Hepatocyte (in vitro differentiated cells): ENCODE data around the gene ASIC2. TPM values are rescaled to one million over a fixed set of nuclear protein-coding genes. Genes with fewer than 3 reads are reported as not detected.

Experiments
- DNase-seq: peaks from one replicate; pipeline ENCODE4 v3.0.0-alpha.2; 2016; ENCODE audit warnings: low spot score
- H2AFZ ChIP-seq: fragments of 200-600 bp; sonication (generic); 2 replicates; pipeline ENCODE4 v1.6.0; 2016; ENCODE audit warnings: antibody characterized with exemption, mild to moderate bottlenecking
- H3K27ac ChIP-seq: fragments of 200-600 bp; sonication (generic); 2 replicates; pipeline ENCODE4 v1.5.1; 2016; ENCODE audit warnings: mild to moderate bottlenecking
- H3K27me3 ChIP-seq: fragments of 200-600 bp; sonication (generic); 2 replicates; pipeline ENCODE4 v1.6.1; 2016
- H3K36me3 ChIP-seq: fragments of 200-600 bp; sonication (generic); replicated peaks from 2 replicates; pipeline ENCODE4 v1.5.1; 2016; ENCODE audit warnings: low read depth; ENCODE audit not compliant: insufficient read depth
- H3K4me1 ChIP-seq: fragments of 200-600 bp; sonication (generic); 2 replicates; pipeline ENCODE4 v1.5.1; 2016; ENCODE audit warnings: mild to moderate bottlenecking, moderate library complexity; ENCODE audit not compliant: insufficient read depth
- H3K4me2 ChIP-seq: fragments of 200-600 bp; sonication (generic); 2 replicates; pipeline ENCODE4 v1.6.0; 2016
- H3K4me3 ChIP-seq: fragments of 200-600 bp; sonication (generic); 2 replicates; pipeline ENCODE4 v1.5.1; 2016; ENCODE audit warnings: mild to moderate bottlenecking
- H3K79me2 ChIP-seq: fragments of 200-600 bp; sonication (generic); 2 replicates; pipeline ENCODE4 v1.6.0; 2017; ENCODE audit warnings: mild to moderate bottlenecking
- H3K9me2 ChIP-seq: fragments of 200-600 bp; sonication (generic); replicated peaks from 2 replicates; pipeline ENCODE4 v1.6.0; 2017; ENCODE audit warnings: mild to moderate bottlenecking; ENCODE audit not compliant: insufficient read depth
- H3K9me3 ChIP-seq: fragments of 200-600 bp; sonication (generic); 2 replicates; pipeline ENCODE4 v1.5.1; 2016; ENCODE audit warnings: low read depth, mild to moderate bottlenecking
- H4K20me1 ChIP-seq: fragments of 200-600 bp; sonication (generic); 2 replicates; pipeline ENCODE4 v1.6.0; 2016; ENCODE audit warnings: mild to moderate bottlenecking; ENCODE audit not compliant: insufficient read depth, poor library complexity, severe bottlenecking
- CTCF ChIP-seq: fragments of 200-600 bp; sonication (generic); IDR thresholded peaks from 2 replicates; pipeline ENCODE4 v1.5.1; 2016; ENCODE audit warnings: antibody characterized with exemption, mild to moderate bottlenecking; ENCODE audit not compliant: poor library complexity
- EZH2 ChIP-seq: fragments of 200-600 bp; sonication (generic); IDR thresholded peaks from 2 replicates; pipeline ENCODE4 v1.6.1; 2016; ENCODE audit warnings: antibody characterized with exemption, mild to moderate bottlenecking, borderline replicate concordance
- EZH2phosphoT487 ChIP-seq: fragments of 200-600 bp; sonication (generic); IDR thresholded peaks from one replicate; pipeline ENCODE4 v1.6.1; 2018; ENCODE audit warnings: antibody characterized with exemption, mild to moderate bottlenecking, low read depth, moderate library complexity; ENCODE audit not compliant: unreplicated experiment, severe bottlenecking
- WGBS: methylation state at CpG from one replicate; pipeline ENCODE4 v1.1.6; 2016; ENCODE audit warnings: low lambda C conversion rate; ENCODE audit errors: missing lambda C conversion rate; 5-methylcytosine and 5-hydroxymethylcytosine counted together
- polyA plus RNA-seq: library from polyadenylated mRNA; unstranded; fragments of >200 nt; fragmentation: Nextera tagmentation; extraction: Ambion mirVana; gene quantifications from 2 replicates; pipeline ENCODE4 v1.2.1, GENCODE V29; 2016
- total RNA-seq: library from RNA; depleted of rRNA; stranded (reverse); fragments of >200 nt; gene quantifications from 2 replicates; pipeline ENCODE4 v1.2.3, GENCODE V29; 2014

ASIC2 gene
- total and polyA plus RNA-seq, 2 experiments from 2014 or later = 2.3 to 3.3 TPM

- Histone ChIP-seq H3K9me2 (no peaks in the 10 kb centered on the region), H4K20me1 (no peaks in the 10 kb centered on the region), H3K36me3 (no peaks in the 10 kb centered on the region), H3K4me2 (no peak overlapping the region), H3K4me1 (no peaks in the 10 kb centered on the region), H2AFZ (no peak overlapping the region), H3K4me3 (no peak overlapping the region), H3K27me3 (no peaks in the 10 kb centered on the region), H3K27ac (no peak overlapping the region), H3K79me2 (no peaks in the 10 kb centered on the region), H3K9me3 (no peaks in the 10 kb centered on the region)
- WGBS = 80% methylated on average over 6 of the region's 6 CpGs
- no peak for TF ChIP-seq EZH2phosphoT487
- DNase-seq = no peak
These were observed 123.4 kb downstream of the ASIC2 start for GRCh38 chr17:33169580-33170285.

GRCh38 chr17:33167736-33168135 lies 125.4 kb downstream of the ASIC2 start:
- WGBS = 72% methylated on average over 1 of the region's 1 CpG
- H4K20me1 ChIP-seq = no peaks in the 10 kb centered on the region
- no peaks in the 10 kb centered on the region for H3K36me3 ChIP-seq
- no peak overlapping the region for H2AFZ ChIP-seq
- DNase-seq = no peak
- H3K4me1 ChIP-seq = no peaks in the 10 kb centered on the region
- H3K4me2 ChIP-seq = no peak overlapping the region
- H3K9me3 ChIP-seq = no peaks in the 10 kb centered on the region
- H3K79me2 ChIP-seq = no peaks in the 10 kb centered on the region
- no peaks in the 10 kb centered on the region for H3K27me3 ChIP-seq
- TF ChIP-seq EZH2 = no peak
- TF ChIP-seq EZH2phosphoT487 = no peak
- no peak for TF ChIP-seq CTCF
- no peaks in the 10 kb centered on the region for H3K9me2 ChIP-seq
- H3K4me3 ChIP-seq = no peak overlapping the region
- H3K27ac ChIP-seq = no peak overlapping the region

GRCh38 chr17:33166472-33166871 lies 126.6 kb downstream of the ASIC2 start:
- Histone ChIP-seq H3K36me3 (no peaks in the 10 kb centered on the region), H3K9me2 (no peaks in the 10 kb centered on the region), H3K4me1 (no peaks in the 10 kb centered on the region), H3K27ac (no peak overlapping the region), H3K79me2 (no peaks in the 10 kb centered on the region), H2AFZ (no peak overlapping the region), H3K27me3 (no peaks in the 10 kb centered on the region), H3K4me2 (no peak overlapping the region), H3K9me3 (no peaks in the 10 kb centered on the region), H4K20me1 (no peaks in the 10 kb centered on the region), H3K4me3 (no peak overlapping the region)
- no peak for DNase-seq
- 89% methylated on average over 5 of the region's 5 CpGs for whole genome bisulfite sequencing
- TF ChIP-seq EZH2 (no peak), CTCF (no peak), EZH2phosphoT487 (no peak)

GRCh38 chr17:33164169-33164881 lies 128.8 kb downstream of the ASIC2 start:
- DNase-seq = no peak
- no peaks in the 10 kb centered on the region for H3K27me3 ChIP-seq
- no peaks in the 10 kb centered on the region for H3K79me2 ChIP-seq
- H2AFZ ChIP-seq = no peak overlapping the region
- no peak overlapping the region for H3K4me3 ChIP-seq
- no peaks in the 10 kb centered on the region for H3K4me1 ChIP-seq
- TF ChIP-seq EZH2phosphoT487 (no peak), CTCF (no peak), EZH2 (no peak)
- 74% methylated on average over 8 of the region's 8 CpGs for WGBS
- H3K36me3 ChIP-seq = no peaks in the 10 kb centered on the region
- H3K27ac ChIP-seq = no peak overlapping the region
- no peaks in the 10 kb centered on the region for H3K9me2 ChIP-seq
- no peak overlapping the region for H3K4me2 ChIP-seq
- no peaks in the 10 kb centered on the region for H4K20me1 ChIP-seq
- no peaks in the 10 kb centered on the region for H3K9me3 ChIP-seq
